K562 (cell line): ENCODE data around the gene ZCCHC24. TPM values are rescaled to one million over a fixed set of nuclear protein-coding genes. Genes with fewer than 3 reads are reported as not detected.
A peak's percentile ranks its signal among the peaks of the same experiment; 100 is the strongest.

Experiments used
- BACH1 ChIP-seq: fragments of 200-800 bp; sonication (Bioruptor generic); IDR thresholded peaks from 2 replicates; pipeline ENCODE4 v1.6.1; 2016; ENCODE audit warnings: missing genetic modification characterization, missing compliant biosample characterization
- BRF2 ChIP-seq: IDR thresholded peaks from 3 replicates; pipeline ENCODE4 v1.6.1; 2011; ENCODE audit warnings: borderline replicate concordance, mild to moderate bottlenecking; ENCODE audit not compliant: insufficient read length, insufficient read depth
- CEBPZ ChIP-seq: fragments of 150-350 bp; IDR thresholded peaks from 2 replicates; pipeline ENCODE4 v1.6.1; 2014; ENCODE audit warnings: low read depth, mild to moderate bottlenecking, low read length, borderline replicate concordance
- ELK1 ChIP-seq: sonication (generic); formaldehyde crosslinking; IDR thresholded peaks from 2 replicates; pipeline ENCODE4 v1.8.1; 2022; ENCODE audit warnings: missing genetic modification reagents
- ETV5 ChIP-seq: sonication (generic); formaldehyde crosslinking; IDR thresholded peaks from 2 replicates; pipeline ENCODE4 v1.4.0; 2020; ENCODE audit warnings: low read depth, mild to moderate bottlenecking, missing genetic modification reagents
- FOXK2 ChIP-seq, 2 experiments: fragments of 450-650 bp; IDR thresholded peaks in 1 of 2; conservative IDR thresholded peaks in 1 of 2; 2 replicates each; pipeline ENCODE4 v1.6.1; 2016; ENCODE audit warnings: low read depth in 2 of 2, mild to moderate bottlenecking in 1 of 2
- HOXB6 ChIP-seq: fragments of 250-450 bp; sonication (Bioruptor Pico); IDR thresholded peaks from 2 replicates; pipeline ENCODE4 v1.5.1; 2022; ENCODE audit warnings: mild to moderate bottlenecking, borderline replicate concordance
- IFI16 ChIP-seq: fragments of 250-450 bp; sonication (Bioruptor Pico); IDR thresholded peaks from 2 replicates; pipeline ENCODE4 v2.1.2; 2022; ENCODE audit warnings: mild to moderate bottlenecking, inconsistent platforms
- IRF1 ChIP-seq: sonication (generic); formaldehyde crosslinking; IDR thresholded peaks from 2 replicates; pipeline ENCODE4 v1.8.0; 2022; ENCODE audit warnings: missing genetic modification reagents, mild to moderate bottlenecking, borderline replicate concordance
- NCOA1 ChIP-seq: fragments of 450-650 bp; IDR thresholded peaks from 2 replicates; pipeline ENCODE4 v1.6.1; 2016; ENCODE audit warnings: low read depth
- PHF8 ChIP-seq: fragments of 200-600 bp; sonication (generic); IDR thresholded peaks from 2 replicates; pipeline ENCODE4 v1.6.1; 2012; ENCODE audit warnings: mixed run types, mild to moderate bottlenecking, inconsistent platforms, low read length, moderate library complexity, borderline replicate concordance
- SAP30 ChIP-seq: fragments of 200-600 bp; sonication (generic); IDR thresholded peaks from 2 replicates; pipeline ENCODE4 v1.6.1; 2012; ENCODE audit warnings: borderline replicate concordance, low read depth, mild to moderate bottlenecking, moderate library complexity, low read length, control low read depth, inconsistent platforms; ENCODE audit not compliant: insufficient read depth, poor library complexity, severe bottlenecking
- SMARCC2 ChIP-seq: fragments of 450-650 bp; IDR thresholded peaks from 2 replicates; pipeline ENCODE4 v1.6.1; 2017; ENCODE audit warnings: antibody characterized with exemption, moderate library complexity, mild to moderate bottlenecking, low read depth
- SNRNP70 ChIP-seq: fragments of 200-400 bp; formaldehyde crosslinking; optimal IDR thresholded peaks from 2 replicates; pipeline ENCODE3; 2017; ENCODE audit warnings: low read depth, low read length
- SRSF3 ChIP-seq: fragments of 200-400 bp; formaldehyde crosslinking; IDR thresholded peaks from 2 replicates; pipeline ENCODE4 v1.6.1; 2016; ENCODE audit warnings: mild to moderate bottlenecking, low read length, moderate library complexity; ENCODE audit not compliant: insufficient read depth
- SRSF7 ChIP-seq: fragments of 200-400 bp; formaldehyde crosslinking; optimal IDR thresholded peaks from 2 replicates; pipeline ENCODE3; 2017; ENCODE audit warnings: mild to moderate bottlenecking, low read depth, low read length
- STAG1 ChIP-seq: sonication (generic); formaldehyde crosslinking; IDR thresholded peaks from 2 replicates; pipeline ENCODE4 v1.5.0; 2020; ENCODE audit warnings: missing genetic modification reagents, borderline replicate concordance
- TFAP4 ChIP-seq: sonication (generic); formaldehyde crosslinking; IDR thresholded peaks from 2 replicates; pipeline ENCODE4 v1.8.0; 2022; ENCODE audit warnings: missing genetic modification reagents, mild to moderate bottlenecking, moderate library complexity, borderline replicate concordance
- ZNF785 ChIP-seq: fragments of 250-450 bp; sonication (Bioruptor Pico); IDR thresholded peaks from 2 replicates; pipeline ENCODE4 v1.4.0; 2020; ENCODE audit warnings: mild to moderate bottlenecking
- polyA plus RNA-seq, 8 experiments: library from polyadenylated mRNA; depleted of rRNA in 4 of 8; stranded (reverse) in 5 of 8; unstranded in 3 of 8; fragments of >200 nt; fragmentation: Nextera tagmentation in 2 of 8; fragmentation: Illumina TruSeq in 1 of 8; extraction: Ambion mirVana in 2 of 8; extraction: Trizol in 1 of 8; gene quantifications; 2 replicates each; pipeline versions ENCODE4 v1.2.1 to v1.2.3, GENCODE V29; 2011 to 2014; ENCODE audit warnings: inconsistent platforms in 1 of 8, missing spikeins in 1 of 8
- total RNA-seq, 7 experiments: library from RNA; depleted of rRNA in 6 of 7; stranded (reverse); fragments of >200 nt in 6 of 7; fragmentation: Illumina TruSeq in 2 of 7; extraction: Trizol in 2 of 7; gene quantifications; 2 replicates each; pipeline versions ENCODE4 v1.2.1 to v1.2.3, GENCODE V29; 2011 to 2021; ENCODE audit warnings: low replicate concordance in 1 of 7

ZCCHC24 gene
- total and polyA plus RNA-seq, 9 of the 15 experiments (the other 6 are each of a cell fraction or from before 2014, with no cell fraction given): 0.84 to 11.0 (median 4.6) TPM

- TF ChIP-seq SRSF7 (no peak), NCOA1 (no peak), CEBPZ (no peak), ETV5 (CRISPR knock-in tag) (no peak), IFI16 (CRISPR knock-in tag) (0 out of 2 replicates have a peak, but pooled peaks have one; percentile 29), SRSF3 (peak; percentile 75; the same call in 1 of the 2 replicates), SAP30 (no peak), HOXB6 (CRISPR knock-in tag) (no peak), ELK1 (CRISPR knock-in tag) (no peak), SMARCC2 (no peak; the same call in 1 of the 2 replicates), STAG1 (CRISPR knock-in tag) (peak; percentile 33; the same call in 1 of the 2 replicates), BACH1 (tag) (no peak), PHF8 (peak; percentile 80; the same call in 1 of the 2 replicates), SNRNP70 (no peak), IRF1 (CRISPR knock-in tag) (no peak), TFAP4 (CRISPR knock-in tag) (peak; percentile 92), FOXK2 (conservative IDR thresholded peaks at IDR 0.05 in 1 of 2, IDR thresholded peaks at IDR 0.05 in 1 of 2; ENCODE audit: low read depth in 2 of 2) (no peak), BRF2 (no peak), ZNF785 (CRISPR knock-in tag) (no peak)
These were observed 98.1 kb downstream of the ZCCHC24 start, which contains the start of gene PPIF (continued) for GRCh38 chr10:79347226-79347893.
